Caki2 (cell line): Measurements from ENCODE around the gene SMIM5. TPM values are rescaled to one million over a fixed set of nuclear protein-coding genes. Genes with fewer than 3 reads are reported as not detected.
"Not testable (repeated sequence)": the region's sequence is repeated elsewhere in the genome, so short reads cannot be mapped to it uniquely, and the experiment has no call there.

Experiments used
- DNase-seq: peaks from one replicate; pipeline ENCODE4 v3.0.0-alpha.2; 2015; ENCODE audit warnings: low read depth
- in situ Hi-C: cut with HindIII; loops from 2 replicates; pipeline ENCODE4 v1.10.0; 2016; ENCODE audit warnings: low sequenced_read_pairs, low pct_unique_long_range_greater_than_20kb, mixed read lengths
- total RNA-seq: library from RNA; depleted of rRNA; stranded (reverse); fragments of >200 nt; shearing (Covaris generic); gene quantifications from 2 replicates; pipeline ENCODE4 v1.2.3, GENCODE V29; 2014; ENCODE audit warnings: low replicate concordance

Gene SMIM5
- total RNA-seq, 1 experiment from 2014 or later, result not detected

DNA sequence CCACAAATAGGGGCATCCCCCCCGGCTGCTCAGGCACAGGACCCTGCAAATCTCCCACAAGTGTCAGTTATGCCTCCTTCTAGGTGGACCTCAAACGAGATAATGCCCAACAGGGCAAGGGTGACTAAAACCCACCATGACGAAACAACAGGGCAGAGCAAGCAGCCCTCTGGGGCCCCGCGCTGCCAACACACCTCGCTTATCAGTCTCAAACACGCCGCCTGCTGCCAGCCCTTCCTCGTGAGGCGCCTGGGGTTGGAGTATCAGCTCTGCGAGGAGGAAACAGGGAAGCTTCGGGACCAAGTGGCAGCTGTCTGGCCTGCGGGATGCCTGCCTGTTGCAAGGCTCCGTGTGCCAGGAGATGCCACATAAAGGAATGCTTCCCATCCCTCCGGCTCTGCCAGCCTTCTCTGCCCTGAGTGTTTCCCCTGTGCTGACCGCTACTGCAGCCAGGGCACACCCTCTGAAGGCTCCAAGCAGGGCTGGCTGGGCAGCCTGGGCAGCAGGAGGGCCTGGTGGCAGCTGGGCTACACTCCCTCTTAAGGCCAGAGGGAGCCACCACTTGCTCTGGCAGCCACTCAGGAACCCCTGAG, 2.5 kb downstream of the SMIM5 start:
- in situ Hi-C loops, result no loop called here
- DNase-seq, result no peak

- no peak for DNase-seq
- in situ Hi-C loops, result no loop called here
These were observed 3.3 kb downstream of the SMIM5 start for GRCh38 chr17:75636381-75637142.

DNA sequence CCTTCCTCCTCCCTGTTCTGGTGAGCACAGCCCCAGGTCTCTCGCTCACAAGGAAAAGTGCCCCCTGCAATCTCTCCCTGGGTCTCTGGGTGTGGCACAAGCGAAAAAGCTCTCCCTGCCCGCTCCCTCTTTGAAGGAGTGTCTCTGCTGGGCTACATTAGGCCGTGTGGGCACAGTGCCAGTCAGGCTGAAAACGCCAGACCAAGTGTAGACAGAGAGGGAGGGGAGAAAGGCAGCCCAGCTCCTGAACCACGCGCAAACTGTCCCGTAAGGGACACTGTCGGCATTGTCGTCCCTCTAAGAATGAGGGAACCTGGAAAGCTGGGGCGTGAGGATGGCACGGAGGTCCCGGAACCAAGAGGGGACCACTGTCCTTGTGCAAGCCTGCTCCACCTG, 3.9 kb downstream of the SMIM5 start:
- in situ Hi-C loops, result no loop called here
- DNase-seq, result no peak

- no peak for DNase-seq
These were observed 4.3 kb downstream of the SMIM5 start for GRCh38 chr17:75637551-75637950.

GRCh38 chr17:75638039-75638438, 4.8 kb downstream of the SMIM5 start:
- in situ Hi-C loops, DNase-seq: not testable (repeated sequence)

More at GRCh38 chr17:75637551-75637950, 4.3 kb downstream of the SMIM5 start:
- in situ Hi-C loops, result no loop called here

DNA sequence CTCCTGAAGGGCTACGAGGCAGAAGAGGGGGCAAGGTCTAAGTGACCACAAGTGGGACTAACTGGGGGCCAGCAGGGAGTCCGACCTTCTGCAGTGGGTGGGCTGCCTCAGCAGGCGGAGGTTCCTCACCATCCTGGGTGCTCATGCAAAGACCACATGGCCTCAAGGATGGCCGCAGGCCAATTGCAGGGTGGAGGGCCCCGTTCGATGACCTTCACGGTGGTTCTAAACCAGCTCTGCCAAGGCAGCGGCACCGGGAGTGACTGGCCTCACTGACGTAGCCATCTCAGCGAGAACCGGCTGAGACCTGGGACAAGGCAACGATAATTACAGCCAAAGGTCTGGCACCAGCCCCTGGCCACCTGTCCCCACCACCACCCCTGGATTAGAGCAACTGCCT, 5.7 kb downstream of the SMIM5 start:
- DNase-seq, result no peak
- in situ Hi-C loops, result no loop called here

DNA sequence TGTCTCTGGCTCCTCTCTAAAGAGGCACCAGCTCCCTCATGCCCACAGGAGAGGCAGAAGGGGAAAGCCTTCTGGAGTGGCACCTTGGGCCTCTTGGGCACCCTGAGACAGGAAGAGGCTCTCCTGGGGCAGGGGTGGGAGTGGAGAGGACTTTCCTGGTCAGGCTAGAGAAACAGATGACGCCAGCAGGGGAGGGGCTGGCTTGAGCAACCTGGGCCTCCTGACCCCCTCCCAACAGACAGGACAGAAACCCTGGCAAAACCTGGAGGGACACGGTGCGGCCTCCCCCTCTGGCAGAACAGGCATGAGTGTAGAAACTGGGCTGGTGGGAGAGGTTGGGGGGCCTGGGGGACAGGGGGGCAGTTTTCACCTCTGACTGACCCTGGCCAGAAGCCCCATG, 6.1 kb downstream of the SMIM5 start:
- in situ Hi-C loops, result no loop called here
- DNase-seq, result no peak

GRCh38 chr17:75639771-75640555, 6.7 kb downstream of the SMIM5 start:
- no peak for DNase-seq
- in situ Hi-C loops, result no loop called here

- no peak for DNase-seq
- in situ Hi-C loops, result no loop called here
These were observed 7.4 kb downstream of the SMIM5 start for GRCh38 chr17:75640556-75641119.

DNA sequence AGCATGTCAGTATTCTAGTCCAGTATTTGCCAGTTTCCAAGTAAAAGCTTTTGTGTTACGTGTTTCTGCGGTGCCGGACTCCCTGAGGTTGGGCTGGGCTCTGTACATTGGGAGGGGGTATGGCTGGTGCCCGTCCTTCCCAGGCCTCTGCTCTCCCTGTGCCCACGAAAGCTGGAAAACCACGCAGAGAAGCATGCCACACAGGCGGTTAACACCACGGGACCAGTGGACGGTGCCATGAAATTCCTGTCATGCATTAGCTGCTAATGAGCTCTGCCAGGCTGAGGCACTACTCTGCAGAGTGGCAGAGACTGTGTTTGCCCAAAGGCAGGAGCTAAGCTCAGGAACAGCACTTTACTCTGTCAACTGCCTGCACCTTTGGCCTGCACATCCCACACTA, 8.1 kb downstream of the SMIM5 start:
- in situ Hi-C loops, result no loop called here
- DNase-seq, result no peak

- no peak for DNase-seq
- in situ Hi-C loops, result no loop called here
These were observed 9.0 kb downstream of the SMIM5 start for GRCh38 chr17:75642182-75642783.

DNA sequence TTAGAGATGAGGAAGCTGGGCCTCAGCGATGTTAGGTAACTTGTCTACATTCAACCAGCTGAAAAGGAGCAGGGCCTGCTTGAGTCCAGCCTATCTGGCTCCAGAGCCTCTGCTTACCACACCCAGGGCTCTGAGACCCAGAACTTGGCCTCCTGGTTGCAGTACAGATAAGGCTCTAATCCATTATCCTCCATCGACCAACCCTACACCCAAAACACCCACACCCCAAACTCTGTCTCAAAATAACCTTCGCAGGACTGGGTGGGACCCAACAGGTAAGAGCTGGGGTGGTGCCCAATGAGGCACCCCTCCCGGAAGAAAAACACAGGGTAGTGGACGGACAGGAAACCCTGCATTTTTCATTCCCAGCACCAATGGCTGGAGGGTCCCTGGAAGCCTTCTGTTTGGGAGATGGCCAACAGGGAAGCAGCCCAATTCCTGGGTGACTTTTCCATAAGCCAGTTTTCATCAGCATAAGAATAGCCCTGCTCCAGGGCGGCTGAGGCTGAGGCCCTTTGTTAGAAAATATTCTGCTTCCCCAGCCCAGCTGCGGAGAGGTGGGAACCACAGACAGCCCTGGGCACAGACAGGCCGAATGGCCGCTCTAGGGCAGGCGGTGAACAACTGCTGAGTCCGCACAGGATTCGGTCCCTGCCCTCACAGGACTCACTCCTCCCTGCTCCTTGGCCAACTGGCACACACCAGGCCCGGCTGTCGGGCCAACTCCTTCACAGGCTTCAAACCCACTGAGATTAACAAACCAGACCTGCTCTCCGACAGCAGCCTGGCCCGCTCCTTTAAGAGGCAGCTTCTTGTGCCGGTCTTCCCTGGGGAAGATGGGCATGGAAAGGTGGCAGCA, 9.8 kb downstream of the SMIM5 start:
- DNase-seq, result no peak
- in situ Hi-C loops, result no loop called here

DNA sequence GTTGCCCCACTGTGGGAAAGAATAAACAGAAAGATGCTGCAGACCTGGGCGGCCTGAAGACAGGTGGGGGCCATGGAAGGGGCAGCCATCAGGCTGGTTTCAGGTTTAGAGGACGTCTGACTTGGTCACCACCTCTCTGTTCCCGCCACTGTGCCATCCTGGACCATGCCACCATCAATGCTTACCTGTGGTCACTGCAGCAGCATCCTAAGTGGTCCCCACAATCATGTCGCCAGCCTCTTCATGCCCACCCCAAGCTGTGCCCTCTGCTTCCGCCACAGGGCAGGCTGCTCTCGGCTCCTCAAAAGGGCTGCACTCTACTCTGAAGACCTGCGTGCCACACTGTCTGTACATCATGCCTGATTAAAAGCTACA, 10.4 kb downstream of the SMIM5 start:
- no peak for DNase-seq
- in situ Hi-C loops, result no loop called here

GRCh38 chr17:75645501-75645888, 12.3 kb downstream of the SMIM5 start:
- peak; percentile 88 for DNase-seq

DNA sequence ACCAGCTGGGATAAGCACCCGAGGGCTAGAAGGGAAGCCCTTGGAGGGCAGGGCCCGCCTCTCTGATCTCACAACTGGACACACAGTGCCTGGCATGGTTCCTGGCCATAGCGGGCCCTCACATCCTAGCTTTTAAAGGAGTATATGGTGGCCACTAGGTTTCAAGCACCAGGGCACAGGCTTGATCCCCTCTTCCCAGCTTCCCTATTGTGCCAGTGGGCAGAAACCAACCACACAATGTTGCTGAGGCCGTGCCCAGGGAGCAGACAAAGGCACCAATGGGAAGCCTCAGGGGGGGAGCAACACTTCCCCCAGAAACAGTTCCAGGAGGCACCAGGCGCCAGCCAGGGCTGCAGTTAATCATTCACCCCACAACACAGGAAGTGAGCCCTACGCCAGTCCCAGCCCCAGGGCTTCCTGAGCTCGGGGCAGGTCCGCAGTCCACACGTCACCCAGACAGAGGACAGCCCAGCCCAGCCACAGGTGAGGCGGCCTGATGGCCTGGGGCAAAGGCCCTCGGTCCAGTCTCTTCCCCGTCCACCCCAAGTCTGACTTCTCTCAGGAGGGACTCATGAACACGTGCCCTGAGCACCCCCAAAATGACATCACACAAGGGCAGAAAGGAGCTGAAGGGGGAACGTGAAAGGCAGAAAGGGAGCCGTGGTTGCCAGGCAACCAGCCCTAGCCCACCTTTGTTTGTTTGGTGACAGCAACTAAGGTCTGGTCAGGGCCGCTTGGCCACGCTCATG, 12.8 kb downstream of the SMIM5 start:
- in situ Hi-C loops, result no loop called here
- DNase-seq, result peak; percentile 95

More at GRCh38 chr17:75645501-75645888, 12.3 kb downstream of the SMIM5 start:
- in situ Hi-C loops, result no loop called here

DNA sequence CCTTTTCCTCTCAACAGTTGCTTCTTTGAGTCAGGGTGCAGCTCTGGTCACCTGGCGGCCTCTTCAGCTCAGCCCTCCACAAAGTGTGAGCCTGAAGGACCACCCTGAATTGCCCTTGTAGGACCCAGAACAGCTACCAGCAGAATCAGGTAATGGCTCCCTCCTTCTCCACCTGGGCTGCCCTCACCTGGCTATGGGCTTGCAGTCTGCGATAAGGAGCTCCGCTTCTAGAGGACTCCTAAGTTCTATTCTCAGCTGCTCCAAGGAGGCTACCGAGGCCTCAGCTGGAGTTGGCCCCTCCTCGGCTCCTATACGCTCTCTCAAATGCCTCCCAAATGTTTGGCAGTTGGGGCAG, 13.4 kb downstream of the SMIM5 start:
- no peak for DNase-seq
- in situ Hi-C loops, result no loop called here

- DNase-seq, result no peak
- in situ Hi-C loops, result no loop called here
These were observed 13.8 kb downstream of the SMIM5 start for GRCh38 chr17:75647061-75647460.
